ENCODE measurements around the gene BAG5. TPM values are rescaled to one million over a fixed set of nuclear protein-coding genes. Genes with fewer than 3 reads are reported as not detected.

Gene BAG5
- total RNA-seq, 1 donor from 2014 or later = 32.1 TPM

GRCh38 chr14:103522649-103523574, 39.5 kb downstream of the BAG5 start, which contains the start of gene CKB:
Gene CKB, minus strand, starts transcription at chr14:103522830. Its CDS starts 337 bp downstream, at chr14:103522493.
- TF ChIP-seq CTCF (conservative IDR thresholded peaks at IDR 0.05) = no peak
- H3K4me3 Mint-ChIP-seq = peak within 1 kb of the TSS; percentile 86
- peak within 1 kb of the TSS; percentile 19 for H3K27ac Mint-ChIP-seq (ENCODE audit: unreplicated experiment)
- peaks cover 25% of the 10 kb centered on the region for H3K4me1 Mint-ChIP-seq
- DNase-seq (ENCODE audit: low read depth, low spot score) = peak; percentile 76
- peaks cover 23% of the 10 kb centered on the region for H3K27me3 Mint-ChIP-seq (ENCODE audit: low read depth)
- H3K9me3 Mint-ChIP-seq = no peaks in the 10 kb centered on the region
- peaks cover 8% of the 10 kb centered on the region for H3K36me3 Mint-ChIP-seq (ENCODE audit: low read depth)

GRCh38 chr14:103521951-103522563, 40.4 kb downstream of the BAG5 start:
- peaks cover 24% of the 10 kb centered on the region for H3K4me1 Mint-ChIP-seq
- H3K27me3 Mint-ChIP-seq (ENCODE audit: low read depth) = peaks cover 27% of the 10 kb centered on the region
- no peaks in the 10 kb centered on the region for H3K9me3 Mint-ChIP-seq
- no peak for TF ChIP-seq CTCF (conservative IDR thresholded peaks at IDR 0.05)
- DNase-seq (ENCODE audit: low read depth, low spot score) = no peak
- no peak overlapping the region for H3K27ac Mint-ChIP-seq (ENCODE audit: unreplicated experiment)
- peaks cover 8% of the 10 kb centered on the region for H3K36me3 Mint-ChIP-seq (ENCODE audit: low read depth)
- H3K4me3 Mint-ChIP-seq = peak overlapping the region; percentile 83

- no peak for DNase-seq (ENCODE audit: low read depth, low spot score)
- TF ChIP-seq CTCF (conservative IDR thresholded peaks at IDR 0.05) = no peak
- Mint-ChIP-seq H3K27ac (ENCODE audit: unreplicated experiment) (no peak overlapping the region), H3K4me1 (peaks cover 29% of the 10 kb centered on the region), H3K9me3 (no peaks in the 10 kb centered on the region), H3K27me3 (ENCODE audit: low read depth) (peaks cover 33% of the 10 kb centered on the region), H3K36me3 (ENCODE audit: low read depth) (peaks cover 8% of the 10 kb centered on the region), H3K4me3 (peak overlapping the region; percentile 83)
Measured at GRCh38 chr14:103521438-103521950, 41.0 kb downstream of the BAG5 start.

GRCh38 chr14:103520657-103521437, 41.6 kb downstream of the BAG5 start:
- H3K4me3 Mint-ChIP-seq = peak overlapping the region; percentile 83
- H3K4me1 Mint-ChIP-seq = peaks cover 30% of the 10 kb centered on the region
- peaks cover 8% of the 10 kb centered on the region for H3K36me3 Mint-ChIP-seq (ENCODE audit: low read depth)
- peak; percentile 81 for DNase-seq (ENCODE audit: low read depth, low spot score)
- peaks cover 36% of the 10 kb centered on the region for H3K27me3 Mint-ChIP-seq (ENCODE audit: low read depth)
- H3K27ac Mint-ChIP-seq (ENCODE audit: unreplicated experiment) = no peak overlapping the region
- TF ChIP-seq CTCF (conservative IDR thresholded peaks at IDR 0.05) = peak; percentile 67
- H3K9me3 Mint-ChIP-seq = no peaks in the 10 kb centered on the region

- no peak for TF ChIP-seq CTCF (conservative IDR thresholded peaks at IDR 0.05)
- H3K4me1 Mint-ChIP-seq = peaks cover 30% of the 10 kb centered on the region
- DNase-seq (ENCODE audit: low read depth, low spot score) = no peak
- no peaks in the 10 kb centered on the region for H3K9me3 Mint-ChIP-seq
- peak overlapping the region; percentile 91 for H3K4me3 Mint-ChIP-seq
- peaks cover 36% of the 10 kb centered on the region for H3K27me3 Mint-ChIP-seq (ENCODE audit: low read depth)
- H3K27ac Mint-ChIP-seq (ENCODE audit: unreplicated experiment) = no peak overlapping the region
- peaks cover 8% of the 10 kb centered on the region for H3K36me3 Mint-ChIP-seq (ENCODE audit: low read depth)
Measured at GRCh38 chr14:103520269-103520656, 42.2 kb downstream of the BAG5 start.
